ENCODE data around the gene SEC14L1.

GRCh38 chr17:77248216-77249114 lies 107.7 kb downstream of the SEC14L1 start:
- TF ChIP-seq, protein P1, sequence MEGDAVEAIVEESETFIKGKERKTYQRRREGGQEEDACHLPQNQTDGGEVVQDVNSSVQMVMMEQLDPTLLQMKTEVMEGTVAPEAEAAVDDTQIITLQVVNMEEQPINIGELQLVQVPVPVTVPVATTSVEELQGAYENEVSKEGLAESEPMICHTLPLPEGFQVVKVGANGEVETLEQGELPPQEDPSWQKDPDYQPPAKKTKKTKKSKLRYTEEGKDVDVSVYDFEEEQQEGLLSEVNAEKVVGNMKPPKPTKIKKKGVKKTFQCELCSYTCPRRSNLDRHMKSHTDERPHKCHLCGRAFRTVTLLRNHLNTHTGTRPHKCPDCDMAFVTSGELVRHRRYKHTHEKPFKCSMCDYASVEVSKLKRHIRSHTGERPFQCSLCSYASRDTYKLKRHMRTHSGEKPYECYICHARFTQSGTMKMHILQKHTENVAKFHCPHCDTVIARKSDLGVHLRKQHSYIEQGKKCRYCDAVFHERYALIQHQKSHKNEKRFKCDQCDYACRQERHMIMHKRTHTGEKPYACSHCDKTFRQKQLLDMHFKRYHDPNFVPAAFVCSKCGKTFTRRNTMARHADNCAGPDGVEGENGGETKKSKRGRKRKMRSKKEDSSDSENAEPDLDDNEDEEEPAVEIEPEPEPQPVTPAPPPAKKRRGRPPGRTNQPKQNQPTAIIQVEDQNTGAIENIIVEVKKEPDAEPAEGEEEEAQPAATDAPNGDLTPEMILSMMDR (tag by site-specific recombination; IDR thresholded peaks at IDR 0.05), result no peak
- TF ChIP-seq OSR2 (tag by site-specific recombination; IDR thresholded peaks at IDR 0.05) (no peak), ZNF114 (tag by site-specific recombination; IDR thresholded peaks at IDR 0.05) (no peak), IKZF3 (tag by site-specific recombination; IDR thresholded peaks at IDR 0.05) (no peak), TCF7L2 (IDR thresholded peaks at IDR 0.05; ENCODE audit: borderline replicate concordance, low read depth, low read length) (no peak), TRIM28 (IDR thresholded peaks at IDR 0.05; ENCODE audit: borderline replicate concordance, low read length) (no peak), ZNF629 (tag by site-specific recombination; IDR thresholded peaks at IDR 0.05) (no peak), ZFP3 (tag by site-specific recombination; IDR thresholded peaks at IDR 0.05; ENCODE audit: low read depth) (no peak), SALL2 (tag by site-specific recombination; IDR thresholded peaks at IDR 0.05; ENCODE audit: borderline replicate concordance) (no peak)
- TF ChIP-seq, protein P2, sequence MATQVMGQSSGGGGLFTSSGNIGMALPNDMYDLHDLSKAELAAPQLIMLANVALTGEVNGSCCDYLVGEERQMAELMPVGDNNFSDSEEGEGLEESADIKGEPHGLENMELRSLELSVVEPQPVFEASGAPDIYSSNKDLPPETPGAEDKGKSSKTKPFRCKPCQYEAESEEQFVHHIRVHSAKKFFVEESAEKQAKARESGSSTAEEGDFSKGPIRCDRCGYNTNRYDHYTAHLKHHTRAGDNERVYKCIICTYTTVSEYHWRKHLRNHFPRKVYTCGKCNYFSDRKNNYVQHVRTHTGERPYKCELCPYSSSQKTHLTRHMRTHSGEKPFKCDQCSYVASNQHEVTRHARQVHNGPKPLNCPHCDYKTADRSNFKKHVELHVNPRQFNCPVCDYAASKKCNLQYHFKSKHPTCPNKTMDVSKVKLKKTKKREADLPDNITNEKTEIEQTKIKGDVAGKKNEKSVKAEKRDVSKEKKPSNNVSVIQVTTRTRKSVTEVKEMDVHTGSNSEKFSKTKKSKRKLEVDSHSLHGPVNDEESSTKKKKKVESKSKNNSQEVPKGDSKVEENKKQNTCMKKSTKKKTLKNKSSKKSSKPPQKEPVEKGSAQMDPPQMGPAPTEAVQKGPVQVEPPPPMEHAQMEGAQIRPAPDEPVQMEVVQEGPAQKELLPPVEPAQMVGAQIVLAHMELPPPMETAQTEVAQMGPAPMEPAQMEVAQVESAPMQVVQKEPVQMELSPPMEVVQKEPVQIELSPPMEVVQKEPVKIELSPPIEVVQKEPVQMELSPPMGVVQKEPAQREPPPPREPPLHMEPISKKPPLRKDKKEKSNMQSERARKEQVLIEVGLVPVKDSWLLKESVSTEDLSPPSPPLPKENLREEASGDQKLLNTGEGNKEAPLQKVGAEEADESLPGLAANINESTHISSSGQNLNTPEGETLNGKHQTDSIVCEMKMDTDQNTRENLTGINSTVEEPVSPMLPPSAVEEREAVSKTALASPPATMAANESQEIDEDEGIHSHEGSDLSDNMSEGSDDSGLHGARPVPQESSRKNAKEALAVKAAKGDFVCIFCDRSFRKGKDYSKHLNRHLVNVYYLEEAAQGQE (tag by site-specific recombination; IDR thresholded peaks at IDR 0.05), result no peak
